Retina (tissue), 1 donor: ENCODE results near the gene MPST.
A peak's percentile ranks its signal among the peaks of the same experiment; 100 is the strongest.

Experiments used
- DNase-seq: peaks from one replicate; pipeline ENCODE4 v3.0.0-alpha.2; 2016

MPST gene

DNA sequence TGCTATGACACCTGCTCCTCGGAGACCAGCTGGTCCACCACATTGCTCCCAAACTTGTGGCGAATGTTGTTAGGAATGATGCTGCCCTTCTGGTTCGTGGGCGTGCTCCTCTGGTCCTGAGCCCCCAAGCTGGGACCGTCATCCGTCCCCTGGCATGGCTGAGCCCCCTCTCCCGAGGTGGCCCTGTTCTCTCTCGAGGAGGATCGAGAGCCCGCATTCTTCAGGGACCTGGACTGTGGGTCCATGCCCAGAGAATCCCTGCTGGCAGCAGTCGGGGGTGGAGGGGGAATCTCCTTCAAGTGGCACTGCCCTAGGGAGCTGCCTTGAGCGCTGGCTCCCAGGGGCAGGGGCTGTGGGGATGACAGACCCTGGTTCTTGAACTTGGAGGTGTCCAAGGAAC, 17.7 kb upstream of the MPST start:
- DNase-seq, result no peak

GRCh38 chr22:37002633-37003032, 16.9 kb upstream of the MPST start:
- DNase-seq, result no peak

- peak; percentile 23 for DNase-seq
Measured at GRCh38 chr22:37007651-37008050, 11.9 kb upstream of the MPST start.

- no peak for DNase-seq
Measured at GRCh38 chr22:37008365-37008764, 11.2 kb upstream of the MPST start.

- DNase-seq, result no peak
Measured at GRCh38 chr22:37009490-37009889, 10.1 kb upstream of the MPST start.

- no peak for DNase-seq
Measured at GRCh38 chr22:37010174-37010573, 9.4 kb upstream of the MPST start.

- DNase-seq, result no peak
Measured at GRCh38 chr22:37010976-37011375, 8.6 kb upstream of the MPST start.

- DNase-seq, result no peak
Measured at GRCh38 chr22:37011472-37011871, 8.1 kb upstream of the MPST start.

DNA sequence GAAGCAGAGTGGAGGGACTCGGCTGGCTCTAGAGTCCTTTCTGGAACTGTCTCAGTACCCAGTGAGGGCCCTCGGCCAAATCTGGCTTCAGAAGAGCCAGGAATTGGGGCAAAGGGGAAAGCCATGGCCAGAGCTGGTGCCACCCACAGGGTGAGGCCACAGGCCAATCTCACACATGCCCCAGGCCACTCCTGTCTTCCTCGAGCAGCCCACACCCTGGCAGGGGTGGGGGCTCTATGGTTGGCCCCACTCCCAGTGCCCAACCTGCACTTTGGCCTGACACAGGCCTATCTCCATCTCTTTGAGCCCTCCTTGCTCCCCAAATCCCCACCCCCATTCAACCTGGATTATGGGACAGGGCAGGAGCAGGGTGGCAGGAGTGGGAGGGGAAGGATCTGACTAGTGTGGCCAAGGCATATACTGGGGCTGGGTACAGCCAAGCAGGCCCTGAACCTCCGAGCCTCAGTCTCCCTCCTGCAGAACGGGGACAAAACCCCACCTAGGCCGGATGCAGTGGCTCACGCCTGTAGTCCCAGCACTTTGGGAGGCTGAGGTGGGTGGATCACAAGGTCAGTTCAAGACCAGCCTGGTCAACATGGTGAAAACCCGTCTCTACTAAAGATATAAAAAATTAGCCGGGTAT, 7.2 kb upstream of the MPST start:
- no peak for DNase-seq

DNA sequence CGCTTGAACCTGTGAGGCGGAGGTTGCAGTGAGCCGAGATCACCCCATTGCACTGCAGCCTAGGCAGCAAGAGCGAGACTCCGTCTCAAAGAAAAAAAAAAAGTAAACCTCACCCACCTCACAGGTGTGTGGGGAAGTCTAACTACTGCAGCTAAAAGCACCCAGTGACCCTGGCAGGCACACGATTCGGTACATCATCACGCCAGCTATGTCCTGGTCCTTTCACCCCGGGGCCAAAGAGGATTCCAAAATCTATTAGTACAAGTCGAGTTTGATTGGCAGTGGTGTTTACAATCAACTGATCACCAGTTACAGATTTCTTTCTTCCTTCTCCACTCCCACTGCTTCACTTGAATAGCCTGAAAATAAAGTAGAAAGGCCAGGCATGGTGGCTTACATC, 6.6 kb upstream of the MPST start:
- no peak for DNase-seq

GRCh38 chr22:37014415-37014806, 5.1 kb upstream of the MPST start:
- DNase-seq, result no peak

GRCh38 chr22:37014835-37015586, 4.5 kb upstream of the MPST start:
- DNase-seq, result no peak

DNA sequence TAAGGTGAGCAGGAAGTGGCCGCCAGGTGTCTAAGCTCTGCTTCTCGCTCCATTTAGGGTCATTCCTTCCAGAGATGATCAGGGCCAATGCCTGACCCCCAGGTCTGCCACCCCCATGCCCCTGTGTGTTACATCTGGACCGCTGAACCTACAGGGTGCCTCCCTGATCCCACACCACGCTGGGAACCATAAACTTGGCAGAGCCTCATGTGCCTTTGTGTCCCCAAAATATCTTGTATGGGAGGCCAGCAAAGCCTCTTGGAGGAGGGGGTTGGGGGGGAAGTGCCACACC, 4.0 kb upstream of the MPST start:
- no peak for DNase-seq

GRCh38 chr22:37016134-37016910, 3.2 kb upstream of the MPST start:
- DNase-seq, result no peak

GRCh38 chr22:37017356-37017755, 2.2 kb upstream of the MPST start:
- DNase-seq, result no peak

- DNase-seq, result no peak
Measured at GRCh38 chr22:37018086-37018814, 1.3 kb upstream of the MPST start.

DNA sequence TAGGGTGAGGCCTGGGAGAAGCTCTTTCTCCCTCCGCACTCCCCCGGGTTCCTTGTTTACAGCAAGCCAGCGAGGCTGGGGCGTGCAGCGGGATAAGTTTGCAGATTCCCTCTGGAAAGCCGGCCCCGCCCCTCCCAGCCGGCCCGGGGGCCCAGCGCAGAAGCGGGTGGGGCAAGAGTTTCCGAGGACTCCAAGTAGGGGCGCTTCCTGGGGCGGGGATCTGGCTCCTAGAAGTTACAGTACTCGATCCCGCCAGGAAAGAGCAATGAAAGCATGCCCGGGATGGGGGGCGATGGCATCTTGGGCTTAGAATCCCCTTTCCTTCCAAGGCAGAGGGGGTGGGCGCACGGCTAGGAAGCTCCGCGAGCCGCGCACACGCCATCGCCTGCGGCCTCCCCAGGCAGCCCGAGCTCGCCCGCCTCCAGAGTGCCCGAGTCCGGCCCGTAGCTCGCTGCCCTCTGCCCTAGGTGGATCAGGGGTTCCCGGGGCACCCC, 680 bp upstream of the MPST start:
- peak; percentile 80 for DNase-seq

DNA sequence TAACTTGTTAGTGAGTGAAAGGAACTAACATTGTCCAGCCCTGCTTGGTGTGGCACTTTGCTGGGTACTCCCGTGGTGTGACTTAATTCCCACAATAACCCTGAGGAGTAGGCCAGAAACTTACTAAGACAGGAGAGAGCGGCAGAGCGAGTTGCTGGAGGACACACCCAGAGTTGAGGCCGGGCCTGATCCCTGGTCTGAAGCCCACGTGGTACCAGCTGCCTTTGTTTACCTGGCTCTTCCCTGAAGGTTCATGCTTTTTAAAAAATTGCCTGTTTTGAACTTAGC, 594 bp downstream of the MPST start:
- no peak for DNase-seq

DNA sequence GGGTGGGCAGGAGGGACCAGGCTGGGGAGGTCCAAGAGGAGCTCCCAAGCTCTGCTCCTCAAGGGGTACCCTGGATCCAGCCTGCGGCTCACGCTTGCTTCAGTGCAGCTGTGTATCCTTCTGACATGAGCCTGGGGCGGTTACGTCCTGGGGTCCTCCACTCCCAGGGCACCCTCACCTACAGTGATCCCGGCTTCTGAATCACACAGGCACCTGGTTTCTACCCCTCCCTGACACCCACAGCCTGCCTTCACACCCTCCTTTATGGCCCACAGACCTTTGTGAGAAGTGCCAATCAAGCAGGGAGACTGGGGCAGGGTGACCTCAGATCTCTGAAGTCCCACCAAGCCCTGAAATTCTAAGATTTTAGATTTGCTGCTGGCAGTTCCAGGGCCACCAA, 1.5 kb downstream of the MPST start:
- no peak for DNase-seq

DNA sequence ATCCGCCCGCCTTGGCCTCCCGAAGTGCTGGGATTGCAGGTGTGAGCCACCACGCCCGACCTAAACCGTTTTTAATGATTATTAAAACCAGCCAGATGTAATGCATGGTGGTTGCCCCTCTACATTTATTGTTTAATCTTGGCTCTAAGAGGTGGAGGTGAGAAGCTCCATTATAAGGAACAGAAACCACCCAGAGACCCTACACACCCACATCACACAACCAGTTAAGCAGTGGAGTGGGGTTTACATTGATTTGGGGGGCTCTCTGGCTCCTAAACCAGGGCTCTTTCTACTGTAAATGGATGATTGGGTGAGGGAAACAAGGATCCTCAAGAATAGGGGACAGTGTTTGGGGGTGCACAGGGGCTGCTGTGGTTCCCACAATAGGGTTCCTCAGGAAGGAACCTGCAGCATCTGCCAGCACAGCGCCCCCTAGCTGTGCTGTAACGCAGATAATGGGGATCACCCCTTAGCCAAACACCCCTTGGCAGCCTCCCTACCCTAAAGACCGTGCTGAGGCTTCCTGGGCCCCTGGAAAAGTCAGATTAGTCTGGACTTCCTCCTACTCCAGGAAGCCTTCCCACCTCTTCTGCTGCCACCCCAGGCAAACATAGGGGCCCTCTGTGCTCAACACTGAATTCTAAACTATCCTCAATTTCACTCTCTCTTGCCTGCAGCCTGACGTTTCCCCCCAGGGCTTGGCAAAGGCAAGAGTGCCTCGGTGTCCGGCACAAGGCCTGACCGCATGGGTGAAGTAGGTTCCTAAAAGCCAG, 2.4 kb downstream of the MPST start:
- DNase-seq, result peak; percentile 44

DNA sequence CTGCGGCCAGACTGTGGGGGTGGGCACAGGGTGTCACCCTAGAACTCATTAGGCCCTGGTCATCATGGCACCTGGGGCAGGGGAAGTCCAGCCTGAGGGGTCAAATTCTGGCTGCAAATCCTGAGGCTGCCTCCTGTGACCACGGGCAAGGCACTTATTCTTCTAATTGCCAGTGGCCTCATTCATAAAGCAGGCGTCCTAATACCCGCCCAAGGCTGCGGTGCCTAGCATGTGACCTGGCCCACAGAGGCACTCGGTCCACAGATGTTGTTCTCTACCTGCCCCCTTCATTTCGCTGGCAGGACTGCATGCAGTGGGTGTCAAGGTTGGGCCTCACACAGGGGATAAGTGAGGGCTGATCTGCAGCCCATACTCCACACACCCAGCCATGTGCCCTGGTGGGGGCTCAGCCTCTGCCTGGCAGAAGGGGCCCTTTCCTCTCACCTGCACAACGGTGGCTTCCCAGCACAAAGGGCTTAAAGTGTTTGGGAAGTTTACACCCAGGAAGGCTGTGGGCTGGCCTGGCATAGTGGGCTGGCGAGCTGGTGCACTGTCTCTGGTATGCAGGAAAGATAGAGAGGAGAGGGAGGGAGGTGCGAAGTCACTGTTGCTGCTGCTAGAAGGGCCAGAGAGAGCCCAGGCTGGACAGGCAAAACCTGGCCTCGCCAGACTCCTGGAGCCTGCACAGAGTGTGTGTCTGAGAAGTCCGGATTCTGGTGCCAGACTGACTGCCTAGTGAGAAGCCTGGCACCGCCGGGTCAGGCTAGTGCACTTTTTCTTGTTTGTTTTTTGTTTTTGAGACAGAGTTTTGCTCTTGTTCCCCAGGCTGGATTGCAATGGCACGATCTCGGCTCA, 3.2 kb downstream of the MPST start:
- no peak for DNase-seq
